NCI-H82 (cell line): ENCODE results near the gene TGFBR1.
A peak's percentile ranks its signal among the peaks of the same experiment; 100 is the strongest.
"Not testable (repeated sequence)": the region's sequence is repeated elsewhere in the genome, so short reads cannot be mapped to it uniquely, and the experiment has no call there.

ENCODE experiments used
- DNase-seq: peaks from one replicate; lab custom pipeline; 2025; lab: John Stamatoyannopoulos, UW

TGFBR1 gene

DNA sequence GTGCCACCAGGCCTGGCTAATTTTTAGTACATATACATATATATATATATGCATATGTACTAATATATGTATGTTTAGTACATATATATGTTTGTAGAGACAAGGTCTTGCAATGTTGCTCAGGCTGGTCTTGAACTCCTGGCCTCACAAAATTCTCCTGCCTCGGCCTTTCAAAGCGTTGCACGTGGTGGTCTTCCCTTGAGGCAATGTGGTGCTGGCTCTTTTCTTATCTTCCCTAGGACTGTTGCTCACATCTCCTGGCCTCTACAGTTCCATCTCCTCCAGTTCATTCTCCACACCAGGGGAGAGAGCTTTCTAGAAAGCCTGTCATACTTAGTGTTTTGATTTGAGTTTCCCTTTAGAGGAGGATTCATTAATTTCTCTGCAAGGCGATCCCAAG, 28.9 kb upstream of the TGFBR1 start:
- DNase-seq: no peak

DNA sequence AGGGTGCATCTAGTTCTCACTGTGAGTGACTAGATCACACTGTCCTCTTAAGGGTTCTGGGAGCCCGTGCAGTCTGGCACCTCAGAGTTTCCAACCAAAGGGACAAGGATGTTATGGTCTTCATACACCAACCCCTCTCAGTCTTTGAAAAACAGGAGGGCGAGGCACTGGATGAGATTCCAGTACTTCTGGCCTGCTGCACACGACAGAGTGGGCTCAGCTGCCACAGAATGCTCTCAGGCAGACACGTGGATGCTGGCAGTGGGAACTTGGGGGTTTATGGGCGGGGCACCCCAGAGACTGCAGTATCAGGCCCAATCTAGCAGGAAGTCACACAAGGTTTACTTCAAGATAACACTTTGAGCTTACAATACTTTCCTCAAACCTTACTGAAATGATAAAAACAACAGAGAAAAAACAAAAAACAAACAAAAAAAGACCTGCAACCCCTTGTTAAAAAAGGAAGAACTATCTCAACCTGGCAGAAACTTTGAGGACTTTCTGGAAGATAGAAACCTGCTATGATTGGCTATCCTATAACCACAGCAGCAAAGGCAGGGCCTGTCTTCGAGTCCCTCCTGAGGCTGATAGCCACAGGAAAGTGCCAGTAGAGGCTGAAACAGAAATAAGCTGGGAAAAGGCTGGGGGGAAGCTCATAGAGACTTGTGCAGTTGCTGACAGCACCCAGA, 28.3 kb upstream of the TGFBR1 start:
- DNase-seq: no peak

DNA sequence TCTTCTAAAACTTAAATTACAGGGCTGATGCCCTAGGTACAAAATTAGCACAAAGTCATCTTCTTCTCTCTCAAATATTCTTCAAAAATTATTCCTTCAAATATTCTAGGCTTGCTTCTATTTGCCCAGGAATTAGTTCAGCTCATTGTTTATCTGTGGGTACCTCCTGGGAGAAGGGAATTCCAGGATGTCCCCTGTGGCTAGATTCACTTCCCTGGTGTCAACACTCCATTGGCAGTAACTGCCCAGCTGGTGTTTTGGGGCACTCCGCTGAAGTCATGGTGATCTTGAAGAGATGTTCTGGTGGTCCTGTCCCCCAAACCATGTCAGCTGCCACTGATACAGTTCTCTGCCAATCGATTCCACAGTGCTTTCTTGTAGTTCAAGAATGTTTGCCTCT, 26.2 kb upstream of the TGFBR1 start:
- DNase-seq: no peak

DNA sequence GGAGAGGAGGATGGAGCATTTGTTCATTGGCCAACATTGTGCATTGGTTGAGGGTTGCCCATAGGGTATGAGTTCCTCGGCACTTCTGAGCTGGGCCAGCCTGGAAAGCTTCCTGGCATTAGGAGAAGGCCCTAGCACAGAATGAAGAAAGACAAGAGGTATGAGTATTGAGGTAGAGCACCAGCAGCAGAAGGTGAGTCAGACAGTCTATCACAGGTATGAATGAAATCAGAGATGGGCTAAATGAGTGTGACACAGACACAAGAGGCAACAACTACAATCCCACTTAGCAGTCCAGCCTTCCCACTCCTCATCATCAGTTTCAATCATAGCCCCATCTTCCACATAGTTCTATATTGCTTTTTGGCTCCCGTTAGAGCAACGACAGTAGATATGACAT, 25.4 kb upstream of the TGFBR1 start:
- DNase-seq: no peak

DNA sequence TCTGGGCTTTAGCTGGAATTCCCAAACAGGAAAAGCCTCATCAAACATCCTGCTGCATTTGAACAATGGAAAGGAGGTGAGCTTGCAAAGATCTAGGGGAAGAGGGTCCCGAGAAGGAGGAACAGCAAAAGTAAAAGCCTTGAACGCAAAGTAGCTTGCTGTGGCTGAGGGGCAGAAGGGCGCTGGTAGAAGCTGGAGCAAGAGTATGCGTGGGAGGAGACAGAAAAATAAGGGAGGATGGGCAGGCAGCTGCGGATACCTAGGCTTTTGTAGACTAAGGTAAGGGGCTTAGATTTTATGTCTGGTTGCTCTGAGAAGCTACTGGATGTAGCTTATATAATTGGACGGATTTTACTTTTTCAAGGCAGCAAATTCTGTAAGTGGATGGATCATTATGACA, 21.9 kb upstream of the TGFBR1 start:
- DNase-seq: no peak

DNA sequence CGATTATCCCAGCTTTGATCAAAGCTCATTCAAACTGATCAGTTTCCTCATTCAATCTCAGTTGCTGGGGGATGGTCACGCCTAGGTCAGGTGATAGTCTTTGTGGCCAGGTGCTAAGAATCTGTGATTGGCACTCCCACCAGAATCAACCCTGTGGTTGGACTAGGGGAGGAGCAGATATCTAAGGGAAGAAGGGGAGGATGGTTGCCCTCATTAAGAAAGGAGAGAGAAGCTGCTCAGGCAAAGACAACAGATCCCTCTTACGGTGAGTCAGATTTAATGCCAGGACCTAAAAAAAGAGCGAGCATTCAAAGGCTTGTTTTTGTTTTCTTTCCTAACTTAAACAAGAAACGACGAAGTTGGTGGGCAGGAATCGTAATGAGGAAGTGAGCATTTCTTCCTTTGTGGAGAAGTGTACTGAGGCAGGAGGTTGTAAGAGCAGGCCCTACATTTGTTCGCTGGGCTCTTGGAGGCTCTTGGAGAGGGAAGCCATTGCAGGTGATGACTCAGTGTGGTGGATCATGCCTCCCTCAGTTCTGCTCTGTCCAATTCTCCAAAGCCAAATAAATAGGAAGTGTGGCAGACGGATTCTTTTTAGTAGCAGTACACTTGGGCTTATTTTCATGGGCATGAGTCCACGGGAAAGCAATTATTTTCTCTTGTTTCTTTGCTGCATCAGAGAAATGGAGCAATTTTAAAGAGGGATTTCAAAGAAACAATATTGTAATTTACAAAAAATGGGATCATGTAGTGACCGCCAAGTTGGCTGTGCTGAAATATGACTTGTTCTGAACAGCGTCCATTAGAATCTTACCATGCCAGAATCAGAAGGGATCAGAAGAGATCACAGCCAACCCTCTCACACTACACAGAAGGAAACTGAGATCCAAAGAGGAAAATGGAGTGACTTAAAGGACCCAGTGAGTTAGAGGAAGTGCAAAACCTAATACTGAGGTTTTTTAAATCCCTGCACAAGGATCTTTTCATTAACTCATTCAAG, 18.7 kb upstream of the TGFBR1 start:
- no peak for DNase-seq

DNA sequence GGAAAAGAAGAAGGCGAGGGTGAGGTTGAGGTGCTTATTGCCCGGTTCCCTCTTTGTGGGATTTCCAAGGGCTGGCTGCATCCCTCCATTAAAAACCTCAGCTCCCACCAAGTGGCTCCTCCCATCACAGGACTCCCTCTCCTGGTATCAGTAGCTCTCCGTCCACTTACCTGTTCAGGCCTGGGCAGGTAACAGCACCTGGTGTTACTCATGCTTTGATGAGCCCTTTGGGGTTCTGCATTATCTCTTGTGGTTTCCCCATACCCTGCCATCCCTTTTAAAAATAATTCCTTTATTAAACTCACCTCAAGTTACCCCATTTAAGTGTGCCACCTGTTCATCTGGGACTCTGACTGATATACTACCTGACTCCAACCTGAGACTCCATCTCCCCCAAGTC, 17.5 kb upstream of the TGFBR1 start:
- no peak for DNase-seq

DNA sequence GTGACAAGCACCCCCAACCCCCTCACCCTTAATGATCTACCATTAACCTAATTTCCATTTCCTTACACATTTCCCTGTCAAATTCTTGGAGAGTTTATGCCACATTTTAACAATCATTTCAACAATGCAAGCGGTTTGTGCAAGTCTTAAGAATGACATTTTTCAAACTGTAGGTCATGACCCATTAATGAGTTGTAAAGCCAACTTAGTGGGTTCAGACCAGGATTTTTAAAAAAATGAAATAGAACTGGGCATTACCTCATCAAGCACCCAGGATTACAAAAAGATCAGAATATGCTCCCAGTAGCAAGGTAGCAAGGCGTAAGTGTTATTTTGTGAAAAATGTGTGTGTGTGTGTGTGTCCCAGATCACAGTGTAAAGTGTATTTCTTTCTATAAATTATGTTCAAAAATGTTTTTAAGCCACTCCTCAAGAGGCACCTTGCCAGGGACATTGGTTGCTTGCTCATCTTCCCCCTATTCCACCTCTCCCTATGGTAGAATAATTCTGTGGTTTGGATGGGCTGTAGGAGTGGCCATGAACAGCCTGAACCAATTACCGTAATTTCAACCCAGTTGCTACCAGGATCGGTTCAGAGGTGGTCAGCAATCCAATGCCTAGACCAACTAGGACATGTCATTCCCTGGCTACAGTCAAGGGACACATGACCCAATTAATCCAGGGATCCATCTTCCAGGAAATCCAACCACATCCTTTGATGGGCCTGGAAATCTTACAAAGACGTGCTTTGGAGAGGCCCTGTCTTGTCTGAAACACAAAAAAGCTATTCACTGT, 14.4 kb upstream of the TGFBR1 start:
- no peak for DNase-seq

DNA sequence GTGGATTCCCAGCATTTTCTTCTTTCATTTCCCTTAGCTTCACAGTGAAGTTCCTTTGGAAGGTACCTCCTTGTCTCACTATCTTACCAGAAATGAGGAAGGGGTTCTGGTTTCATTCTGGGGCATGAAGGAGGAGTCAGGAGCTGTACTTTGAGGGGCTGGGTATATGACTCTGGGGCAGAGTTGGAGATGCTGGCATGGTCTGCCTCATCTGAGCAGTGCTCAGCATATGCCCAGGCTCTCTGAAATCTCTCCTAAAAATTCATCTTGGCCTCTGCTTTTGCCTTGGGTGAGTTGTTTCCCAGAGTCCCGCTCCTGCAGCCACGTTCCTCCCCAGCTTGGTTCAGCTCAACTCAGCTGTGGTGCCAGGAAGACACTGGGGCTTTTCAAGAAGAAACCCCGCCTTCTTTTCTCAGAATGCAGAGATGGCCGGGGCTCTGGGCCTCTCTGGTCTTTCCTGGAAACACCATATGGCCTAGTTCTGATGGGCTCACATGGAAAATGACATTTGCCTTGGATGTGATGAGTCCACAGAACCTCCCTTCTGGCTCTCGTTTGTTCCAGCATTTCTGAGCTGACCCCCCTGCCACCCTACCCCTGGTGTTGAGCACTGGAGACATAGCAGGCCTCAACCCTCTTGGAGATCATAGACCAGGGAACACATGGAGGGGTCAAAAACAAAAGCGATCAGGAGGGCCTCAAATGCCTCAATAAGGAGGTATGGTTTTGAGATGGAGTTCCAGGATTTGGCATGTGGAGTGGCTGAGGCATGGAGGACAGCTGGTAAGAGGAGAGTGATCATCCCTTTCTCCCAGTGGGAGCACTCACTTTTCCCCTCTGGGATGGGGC, 12.0 kb upstream of the TGFBR1 start:
- DNase-seq: no peak

DNA sequence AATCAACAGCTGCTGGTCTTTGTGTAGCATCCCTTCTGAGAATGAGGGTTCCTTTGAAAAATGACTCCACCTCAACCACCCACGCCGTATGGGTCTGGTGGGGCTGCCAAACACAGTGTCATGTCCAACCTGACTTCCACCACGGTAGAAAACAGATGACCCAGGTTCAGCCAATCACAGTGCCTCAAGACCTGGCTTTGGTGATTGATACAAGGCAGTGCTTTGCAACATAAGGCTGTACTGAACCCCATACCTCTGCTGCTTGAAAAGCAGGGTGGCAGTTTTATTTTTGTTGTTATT, 11.5 kb upstream of the TGFBR1 start:
- DNase-seq: no peak

DNA sequence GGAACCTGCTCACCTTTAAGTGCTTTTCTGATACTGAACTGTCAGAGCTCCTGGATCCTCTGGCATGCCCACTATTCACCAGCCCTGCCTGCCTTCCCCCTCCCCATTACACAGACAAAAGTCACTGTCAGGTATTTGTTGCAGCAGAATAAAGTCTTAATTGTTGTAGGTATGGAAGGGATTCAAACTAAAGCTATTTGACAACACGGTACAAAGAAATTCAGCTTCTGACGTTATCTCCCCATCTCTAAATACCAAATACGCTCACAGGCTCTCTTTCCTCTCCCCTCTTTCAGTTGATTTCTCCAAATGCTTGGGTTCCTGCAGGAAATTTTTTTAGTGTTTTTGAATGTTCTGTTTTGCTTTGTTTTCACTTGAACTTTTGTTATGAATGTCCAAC, 9.3 kb upstream of the TGFBR1 start:
- DNase-seq: no peak

DNA sequence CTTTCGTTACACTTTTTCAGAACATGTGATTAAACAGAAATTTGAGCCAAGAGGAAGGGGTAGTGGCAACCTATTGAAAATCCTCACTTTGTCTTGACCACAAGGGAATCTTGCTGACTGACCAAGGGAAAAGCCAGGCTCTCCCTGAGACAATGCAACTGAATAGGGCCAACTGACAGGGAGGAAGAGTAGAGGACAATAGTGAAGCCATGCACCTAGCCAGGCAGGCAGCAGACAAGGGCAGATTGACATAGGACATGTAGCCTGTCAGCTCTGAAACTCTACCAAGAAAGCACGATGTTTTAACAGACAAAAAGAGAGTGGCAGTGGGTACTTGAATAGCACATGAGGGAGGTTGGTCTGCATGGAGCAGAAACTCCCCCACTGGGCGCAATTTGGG, 8.5 kb upstream of the TGFBR1 start:
- DNase-seq: no peak

DNA sequence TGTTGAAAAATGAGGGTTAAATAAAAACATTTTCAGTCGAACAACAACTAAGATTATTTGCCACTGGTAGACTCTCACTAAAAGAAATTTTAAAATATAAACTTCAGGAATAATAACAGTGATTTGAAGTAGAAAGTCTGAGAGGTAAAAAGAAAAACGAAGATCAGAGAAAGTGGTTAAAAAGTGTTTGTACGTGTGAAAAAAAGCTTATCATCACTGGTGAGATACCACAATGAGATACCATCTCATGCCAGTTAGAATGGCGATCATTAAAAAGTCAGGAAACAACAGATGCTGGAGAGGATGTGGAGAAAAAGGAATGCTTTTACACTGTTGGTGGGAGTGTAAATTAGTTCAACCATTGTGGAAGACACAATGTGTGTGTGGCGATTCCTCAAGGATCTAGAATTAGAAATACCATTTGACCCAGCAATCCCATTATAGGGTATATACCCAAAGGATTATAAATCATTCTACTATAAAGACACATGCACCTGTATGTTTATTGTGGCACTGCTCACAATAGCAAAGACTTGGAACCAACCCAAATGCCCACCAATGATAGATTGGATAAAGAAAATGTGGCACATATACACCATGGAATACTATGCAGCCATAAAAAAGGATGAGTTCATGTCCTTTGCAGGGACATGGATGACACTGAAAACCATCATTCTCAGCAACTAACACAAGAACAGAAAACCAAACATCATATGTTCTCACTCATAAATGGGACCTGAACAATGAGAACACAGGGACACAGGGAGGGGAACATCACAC, 4.9 kb upstream of the TGFBR1 start:
- DNase-seq: not testable (repeated sequence)

DNA sequence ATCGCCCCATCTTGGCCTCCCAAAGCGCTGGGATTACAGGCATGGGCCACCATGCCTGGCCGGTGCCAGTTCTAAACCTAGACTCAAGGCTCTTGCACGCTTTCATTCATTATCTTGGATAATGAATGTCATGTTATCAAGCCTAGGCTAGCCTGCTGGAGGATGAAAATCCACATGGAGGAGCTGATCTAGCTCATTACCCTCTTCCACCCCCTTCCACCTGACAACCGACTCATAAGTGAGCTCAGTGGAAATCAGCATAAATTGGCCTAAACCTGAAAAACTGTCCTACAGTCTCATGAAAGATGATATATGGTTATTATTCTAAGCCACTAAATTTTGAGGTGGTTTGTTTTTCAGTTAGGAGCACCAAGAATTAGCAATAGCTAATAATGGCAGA, 3.6 kb upstream of the TGFBR1 start:
- DNase-seq: no peak

DNA sequence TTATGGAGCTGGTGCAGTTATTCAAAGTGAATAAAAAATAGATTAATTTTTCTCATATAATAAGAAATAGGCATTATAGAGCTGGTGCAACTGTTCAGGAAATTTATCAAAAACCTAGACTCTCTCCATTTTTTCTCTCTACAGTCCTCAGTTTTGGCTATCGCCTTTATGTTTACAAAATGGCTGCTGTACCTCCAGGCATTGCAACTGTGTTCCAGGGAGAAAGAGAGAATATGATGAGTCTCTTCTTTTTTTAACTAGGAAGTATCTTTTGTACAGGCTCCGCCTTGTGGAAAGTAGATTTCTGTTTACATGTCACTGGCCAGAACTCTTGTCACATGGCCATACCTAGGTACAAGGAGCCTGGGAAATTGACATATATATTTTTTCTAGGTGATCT, 3.1 kb upstream of the TGFBR1 start:
- no peak for DNase-seq

DNA sequence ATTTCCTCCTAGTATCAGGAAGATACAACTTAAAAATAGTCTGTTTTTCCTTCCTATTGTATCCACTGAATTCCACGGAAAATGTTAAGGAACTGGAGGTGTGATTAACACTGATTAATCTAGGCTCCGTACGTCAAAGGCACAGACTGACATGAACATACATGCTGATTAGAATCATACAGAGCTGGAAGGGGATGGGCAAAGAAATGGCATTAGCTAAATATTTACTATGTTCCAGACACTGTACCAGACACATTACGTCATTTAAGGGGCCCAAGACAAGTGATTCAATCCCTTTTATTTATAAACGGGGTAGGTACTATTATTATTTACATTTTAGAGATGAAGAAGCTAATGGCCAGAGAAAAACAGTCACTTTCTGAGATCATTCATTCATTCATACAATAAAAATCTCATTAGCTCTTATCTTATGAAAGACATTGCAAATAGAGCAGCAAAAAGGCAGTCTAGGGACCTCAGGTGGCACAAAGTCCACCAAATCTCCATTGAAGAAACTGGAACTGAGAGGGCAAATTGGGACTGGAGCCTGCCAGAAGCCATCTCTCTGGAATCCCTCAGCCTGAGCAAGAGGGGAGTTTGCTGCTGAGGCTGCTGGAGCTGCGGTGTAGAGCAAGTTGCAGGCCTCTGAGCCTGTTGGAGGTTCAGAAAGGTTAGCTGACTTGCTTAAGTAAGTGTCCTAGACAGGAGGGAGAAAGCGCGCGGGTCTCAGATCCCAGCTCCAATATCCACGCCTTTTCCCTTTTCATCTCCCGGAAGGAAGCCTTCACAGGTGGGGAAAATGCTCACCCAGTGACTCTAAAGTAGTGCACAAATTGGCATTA, 1.6 kb upstream of the TGFBR1 start:
- DNase-seq: no peak

DNA sequence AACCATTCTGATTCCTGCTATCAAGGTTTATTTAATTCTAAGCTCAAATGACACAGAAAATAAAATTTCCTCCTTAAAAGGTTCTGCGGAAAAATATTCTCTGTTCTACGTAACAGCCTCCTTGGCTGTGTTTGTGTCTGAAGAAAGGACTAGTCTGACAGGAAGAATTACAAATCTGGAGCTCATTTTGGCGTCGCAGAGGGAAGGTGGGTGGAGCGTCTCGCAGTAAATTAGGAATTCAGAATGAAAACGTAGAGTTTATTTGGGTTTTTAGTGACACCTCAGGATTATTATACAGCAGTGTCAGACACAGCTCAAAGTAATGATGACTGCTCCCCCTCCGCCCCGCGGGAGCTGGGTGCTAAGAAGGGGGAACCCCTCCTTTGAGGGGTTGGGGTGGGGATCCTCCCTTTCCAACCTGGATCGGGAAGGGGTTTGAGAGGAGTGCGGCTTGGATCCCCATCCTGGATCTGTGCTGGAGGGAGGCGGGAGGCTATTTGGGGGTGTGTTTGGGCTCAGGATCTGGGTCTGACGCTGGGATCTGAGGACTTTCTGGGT, 933 bp upstream of the TGFBR1 start:
- DNase-seq: no peak

DNA sequence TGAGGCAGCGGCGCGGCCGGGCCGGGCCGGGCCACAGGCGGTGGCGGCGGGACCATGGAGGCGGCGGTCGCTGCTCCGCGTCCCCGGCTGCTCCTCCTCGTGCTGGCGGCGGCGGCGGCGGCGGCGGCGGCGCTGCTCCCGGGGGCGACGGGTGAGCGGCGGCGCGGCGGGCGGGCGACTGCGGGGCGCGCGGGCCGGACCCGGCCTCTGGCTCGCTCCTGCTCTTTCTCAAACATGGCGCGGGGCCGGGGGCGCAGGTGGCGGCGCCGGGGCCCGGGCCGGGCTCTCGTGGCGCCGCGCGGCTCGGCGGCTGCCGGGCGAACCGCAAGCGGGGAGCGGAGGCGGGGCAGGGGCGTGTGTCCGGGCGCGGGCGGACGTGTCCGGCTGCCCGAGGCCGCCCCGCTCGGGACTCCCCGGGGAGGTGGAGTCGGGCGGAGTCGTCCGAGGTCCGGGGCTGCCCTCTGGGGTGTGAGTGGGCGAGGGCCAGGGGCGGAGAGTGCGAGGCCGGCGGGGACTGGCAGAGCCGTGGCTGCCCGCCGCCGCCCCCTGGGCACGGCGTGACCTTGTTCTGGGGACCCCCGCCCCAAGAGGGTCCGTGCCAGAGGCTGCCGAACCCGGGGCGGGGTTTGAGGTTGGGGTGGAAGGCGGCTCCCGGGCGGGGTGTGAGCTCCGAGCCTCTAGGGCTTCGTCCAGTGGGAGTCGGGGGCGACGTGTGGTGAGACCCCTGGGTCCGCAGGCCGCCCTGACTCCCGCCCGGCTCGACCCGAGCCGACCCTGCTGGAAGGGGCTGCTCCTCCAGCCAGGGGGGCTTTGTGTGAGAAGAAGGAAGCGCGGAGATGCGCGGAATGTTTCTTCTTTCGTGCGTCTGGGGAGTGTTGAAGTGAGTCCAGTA, 485 bp downstream of the TGFBR1 start:
- DNase-seq: peak; percentile 49

DNA sequence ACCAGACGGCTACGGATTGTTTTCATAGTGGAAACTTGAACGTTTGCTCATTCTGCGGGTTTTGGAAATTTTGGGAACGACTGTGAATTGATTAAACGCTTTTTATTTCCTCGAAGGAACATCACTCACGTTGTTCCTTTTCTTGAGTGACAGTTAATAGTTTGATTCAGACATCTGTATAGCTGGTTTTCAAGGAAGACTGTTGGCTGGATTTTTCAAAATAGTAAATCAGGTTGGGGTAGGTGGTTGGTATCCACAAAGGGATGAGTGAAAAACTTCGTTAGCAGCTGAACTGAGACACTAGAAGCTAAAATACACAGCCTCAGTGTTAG, 1.1 kb downstream of the TGFBR1 start:
- no peak for DNase-seq
